ENCODE results near the gene MYCBPAP.

DNA sequence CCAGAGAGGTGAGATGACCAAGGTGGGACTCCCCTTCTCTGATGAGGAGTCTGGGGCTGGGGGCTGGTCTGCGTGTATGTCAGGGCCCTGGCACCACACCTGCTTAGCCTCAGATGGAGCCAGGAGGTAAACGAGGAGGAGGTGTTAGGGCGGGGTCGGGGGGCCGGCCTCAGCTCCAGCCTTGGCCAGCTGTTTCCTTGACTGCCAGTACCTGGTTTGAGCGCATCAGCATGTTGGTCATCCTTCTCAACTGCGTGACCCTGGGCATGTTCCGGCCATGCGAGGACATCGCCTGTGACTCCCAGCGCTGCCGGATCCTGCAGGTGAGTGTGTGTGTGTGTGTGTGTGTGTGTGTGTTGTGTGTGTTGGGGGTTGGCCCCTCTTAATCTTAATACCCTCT lies 60.4 kb downstream of the MYCBPAP start:
- TF ChIP-seq, protein P1, sequence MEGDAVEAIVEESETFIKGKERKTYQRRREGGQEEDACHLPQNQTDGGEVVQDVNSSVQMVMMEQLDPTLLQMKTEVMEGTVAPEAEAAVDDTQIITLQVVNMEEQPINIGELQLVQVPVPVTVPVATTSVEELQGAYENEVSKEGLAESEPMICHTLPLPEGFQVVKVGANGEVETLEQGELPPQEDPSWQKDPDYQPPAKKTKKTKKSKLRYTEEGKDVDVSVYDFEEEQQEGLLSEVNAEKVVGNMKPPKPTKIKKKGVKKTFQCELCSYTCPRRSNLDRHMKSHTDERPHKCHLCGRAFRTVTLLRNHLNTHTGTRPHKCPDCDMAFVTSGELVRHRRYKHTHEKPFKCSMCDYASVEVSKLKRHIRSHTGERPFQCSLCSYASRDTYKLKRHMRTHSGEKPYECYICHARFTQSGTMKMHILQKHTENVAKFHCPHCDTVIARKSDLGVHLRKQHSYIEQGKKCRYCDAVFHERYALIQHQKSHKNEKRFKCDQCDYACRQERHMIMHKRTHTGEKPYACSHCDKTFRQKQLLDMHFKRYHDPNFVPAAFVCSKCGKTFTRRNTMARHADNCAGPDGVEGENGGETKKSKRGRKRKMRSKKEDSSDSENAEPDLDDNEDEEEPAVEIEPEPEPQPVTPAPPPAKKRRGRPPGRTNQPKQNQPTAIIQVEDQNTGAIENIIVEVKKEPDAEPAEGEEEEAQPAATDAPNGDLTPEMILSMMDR (IDR thresholded peaks at IDR 0.05): no peak
- TF ChIP-seq POLR2A (IDR thresholded peaks at IDR 0.05) (no peak), EP300 (IDR thresholded peaks at IDR 0.05; ENCODE audit: low read depth) (no peak)

Measured in transverse colon (tissue), 3 donors.